WI38 (cell line): Measurements from ENCODE around the gene TCL1A.

Experiments
- H3K4me3 ChIP-seq: 2 replicates; pipeline ENCODE4 v1.5.1; 2011; ENCODE audit warnings: low read depth, mild to moderate bottlenecking, control low read depth, low read length
- TF ChIP-seq, protein P1 (sequence below): IDR thresholded peaks from 2 replicates; pipeline ENCODE4 v1.5.1; 2012; ENCODE audit warnings: low read depth, mild to moderate bottlenecking, control low read depth, low read length

TCL1A gene

GRCh38 chr14:95727056-95727700, 13.3 kb upstream of the TCL1A start:
- TF ChIP-seq, protein P1, sequence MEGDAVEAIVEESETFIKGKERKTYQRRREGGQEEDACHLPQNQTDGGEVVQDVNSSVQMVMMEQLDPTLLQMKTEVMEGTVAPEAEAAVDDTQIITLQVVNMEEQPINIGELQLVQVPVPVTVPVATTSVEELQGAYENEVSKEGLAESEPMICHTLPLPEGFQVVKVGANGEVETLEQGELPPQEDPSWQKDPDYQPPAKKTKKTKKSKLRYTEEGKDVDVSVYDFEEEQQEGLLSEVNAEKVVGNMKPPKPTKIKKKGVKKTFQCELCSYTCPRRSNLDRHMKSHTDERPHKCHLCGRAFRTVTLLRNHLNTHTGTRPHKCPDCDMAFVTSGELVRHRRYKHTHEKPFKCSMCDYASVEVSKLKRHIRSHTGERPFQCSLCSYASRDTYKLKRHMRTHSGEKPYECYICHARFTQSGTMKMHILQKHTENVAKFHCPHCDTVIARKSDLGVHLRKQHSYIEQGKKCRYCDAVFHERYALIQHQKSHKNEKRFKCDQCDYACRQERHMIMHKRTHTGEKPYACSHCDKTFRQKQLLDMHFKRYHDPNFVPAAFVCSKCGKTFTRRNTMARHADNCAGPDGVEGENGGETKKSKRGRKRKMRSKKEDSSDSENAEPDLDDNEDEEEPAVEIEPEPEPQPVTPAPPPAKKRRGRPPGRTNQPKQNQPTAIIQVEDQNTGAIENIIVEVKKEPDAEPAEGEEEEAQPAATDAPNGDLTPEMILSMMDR = no peak
- H3K4me3 ChIP-seq = no peak overlapping the region

GRCh38 chr14:95725685-95726336, 11.9 kb upstream of the TCL1A start:
- TF ChIP-seq, protein P1 = no peak
- H3K4me3 ChIP-seq = no peak overlapping the region

- H3K4me3 ChIP-seq = no peak overlapping the region
- TF ChIP-seq, protein P1 = no peak
Measured at GRCh38 chr14:95722525-95723190, 8.7 kb upstream of the TCL1A start.

GRCh38 chr14:95712398-95712797, 1.5 kb downstream of the TCL1A start:
- no peak overlapping the region for H3K4me3 ChIP-seq
- TF ChIP-seq, protein P1 = no peak

- TF ChIP-seq, protein P1 = no peak
- H3K4me3 ChIP-seq = no peak overlapping the region
Measured at GRCh38 chr14:95711476-95712176, 2.3 kb downstream of the TCL1A start.

- no peak overlapping the region for H3K4me3 ChIP-seq
- TF ChIP-seq, protein P1 = no peak
Measured at GRCh38 chr14:95710106-95710505, 3.8 kb downstream of the TCL1A start.
